HG03060 (cell line): ENCODE data around the gene ZNF430.
"Not testable (repeated sequence)": the region's sequence is repeated elsewhere in the genome, so short reads cannot be mapped to it uniquely, and the experiment has no call there.

Source experiments
- ATAC-seq: cut with Tn5 transposase; IDR thresholded peaks from one replicate; pipeline ENCODE4 v1.9.1; 2021; ENCODE audit warnings: low read depth, moderate number of reproducible peaks; ENCODE audit not compliant: unreplicated experiment

Gene ZNF430

DNA sequence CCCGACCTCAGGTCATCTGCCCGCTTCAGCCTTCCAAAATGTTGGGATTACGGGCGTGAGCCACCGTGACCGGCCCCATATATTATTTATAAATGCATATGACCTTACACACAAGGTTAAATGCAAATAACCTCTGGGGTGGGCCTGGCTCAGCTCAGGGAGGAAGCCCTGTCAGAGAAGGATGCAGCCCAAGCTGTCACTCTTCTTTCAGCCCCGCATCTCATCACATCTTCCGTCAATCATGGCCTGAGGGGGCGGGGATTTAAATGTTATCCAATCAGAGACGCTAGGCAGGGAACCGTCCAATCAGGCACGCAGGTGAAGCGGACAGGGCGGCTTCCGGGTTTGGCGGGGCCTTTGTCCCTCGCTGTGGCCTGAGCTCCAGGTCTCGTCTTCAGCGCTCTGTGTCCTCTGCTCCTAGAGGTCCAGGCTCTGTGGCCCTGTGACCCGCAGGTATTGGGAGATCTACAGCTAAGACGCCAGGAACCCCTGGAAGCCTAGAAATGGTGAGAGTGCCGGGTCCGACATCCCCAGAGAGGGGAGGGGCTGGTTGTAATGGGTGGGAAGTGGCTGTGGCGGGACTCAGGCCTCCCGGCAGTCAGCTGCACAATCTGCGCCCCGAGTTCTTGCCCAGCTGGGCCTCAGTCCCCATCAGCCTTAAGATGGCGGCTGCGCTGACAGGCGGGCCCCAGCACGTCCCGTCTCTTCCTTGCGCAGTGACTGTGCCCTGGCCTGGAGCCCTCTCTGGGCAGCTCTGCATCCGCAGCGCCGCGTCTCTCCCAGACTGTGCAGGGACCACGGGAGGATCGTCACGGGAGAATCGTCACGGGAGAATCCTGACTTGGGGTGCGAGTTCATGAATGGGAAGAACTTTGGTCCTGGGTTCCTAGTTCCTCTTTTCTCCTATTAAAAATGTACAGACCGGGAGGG, at the start of gene ZNF430:
Gene ZNF430, plus strand, starts transcription at position 360 of the 930 bp plus-strand sequence. Its CDS starts 144 bp downstream, at position 504.
- ATAC-seq: peak; percentile 92

GRCh38 chr19:20992788-20993187, 27.7 kb upstream of the ZNF430 start:
- ATAC-seq: not testable (repeated sequence)

DNA sequence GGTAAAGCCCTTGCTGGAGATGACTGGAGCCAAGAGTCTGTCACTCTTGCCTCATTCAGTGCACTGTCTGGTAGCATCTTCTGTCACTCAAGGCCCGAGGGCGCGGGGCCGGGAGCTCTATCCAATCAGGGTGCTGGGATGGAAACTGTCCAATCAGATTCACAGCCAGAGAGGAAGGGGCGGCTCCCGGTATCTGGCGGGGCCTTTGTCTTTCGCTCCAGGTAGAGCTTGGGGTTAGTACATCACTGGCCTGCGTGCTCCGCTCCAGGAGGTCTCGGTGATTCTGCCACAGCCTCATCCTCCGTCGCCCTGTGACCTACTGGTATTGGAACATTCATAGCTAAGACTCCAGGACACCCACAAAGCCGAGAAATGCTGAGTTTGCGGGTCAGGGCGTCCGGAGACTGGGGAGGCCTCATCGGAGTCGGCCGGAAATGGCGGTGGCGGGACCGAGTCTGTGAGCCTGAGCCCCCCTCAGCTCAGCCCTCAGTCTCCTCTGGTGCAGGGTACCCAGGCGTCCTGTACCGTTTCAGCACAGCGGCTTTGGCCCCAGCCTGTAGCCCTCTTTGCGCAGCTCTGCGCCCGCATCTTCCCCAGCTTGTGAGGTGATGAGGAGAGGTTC, 20.6 kb upstream of the ZNF430 start:
- ATAC-seq: peak; percentile 98

- not testable (repeated sequence) for ATAC-seq
Measured at GRCh38 chr19:21021238-21021637, 781 bp downstream of the ZNF430 start.

- ATAC-seq: no peak
Measured at GRCh38 chr19:21022996-21023395, 2.5 kb downstream of the ZNF430 start.

GRCh38 chr19:21023901-21024300, 3.4 kb downstream of the ZNF430 start:
- ATAC-seq: no peak

- no peak for ATAC-seq
Measured at GRCh38 chr19:21028969-21029268, 8.5 kb downstream of the ZNF430 start.

DNA sequence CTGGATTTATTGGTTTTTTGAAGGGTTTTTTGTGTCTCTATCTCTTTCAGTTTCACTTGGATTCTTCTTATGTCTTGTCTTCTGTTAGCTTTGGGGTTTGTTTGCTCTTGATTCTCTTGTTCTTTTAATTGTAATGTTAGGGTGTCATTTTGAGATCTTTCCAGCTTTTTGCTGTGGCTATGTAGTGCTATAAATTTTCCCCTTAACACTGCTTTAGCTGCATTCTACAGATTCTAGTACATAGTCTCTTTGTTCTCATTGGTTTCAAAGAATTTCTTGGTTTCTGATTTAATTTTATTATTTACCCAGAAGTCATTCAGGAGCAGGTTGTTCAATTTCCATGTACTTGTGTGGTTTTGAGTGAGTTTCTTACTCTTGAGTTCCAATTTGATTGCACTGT, 24.6 kb downstream of the ZNF430 start:
- ATAC-seq: no peak

- no peak for ATAC-seq
Measured at GRCh38 chr19:21046489-21046888, 26.0 kb downstream of the ZNF430 start.

DNA sequence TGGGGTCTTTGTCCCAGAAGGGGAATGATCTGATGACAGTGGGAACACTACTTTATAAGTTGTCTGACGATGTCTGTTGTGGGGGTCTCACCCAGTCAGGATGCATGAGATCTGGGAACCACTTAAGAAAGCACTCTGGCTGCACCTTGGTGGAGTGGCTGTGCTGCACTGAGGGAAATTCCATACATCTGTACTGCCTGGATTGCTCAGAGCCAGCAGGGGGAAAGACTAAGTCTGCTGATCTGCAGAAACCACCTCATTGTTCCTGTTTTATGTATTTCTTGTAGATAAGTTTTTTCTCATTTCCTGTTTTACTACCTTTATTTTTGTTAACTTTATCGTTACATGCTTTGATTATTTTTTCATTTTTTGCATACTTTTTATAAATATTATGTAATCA, 27.3 kb downstream of the ZNF430 start:
- ATAC-seq: no peak

GRCh38 chr19:21052902-21053301, 32.4 kb downstream of the ZNF430 start:
- no peak for ATAC-seq

DNA sequence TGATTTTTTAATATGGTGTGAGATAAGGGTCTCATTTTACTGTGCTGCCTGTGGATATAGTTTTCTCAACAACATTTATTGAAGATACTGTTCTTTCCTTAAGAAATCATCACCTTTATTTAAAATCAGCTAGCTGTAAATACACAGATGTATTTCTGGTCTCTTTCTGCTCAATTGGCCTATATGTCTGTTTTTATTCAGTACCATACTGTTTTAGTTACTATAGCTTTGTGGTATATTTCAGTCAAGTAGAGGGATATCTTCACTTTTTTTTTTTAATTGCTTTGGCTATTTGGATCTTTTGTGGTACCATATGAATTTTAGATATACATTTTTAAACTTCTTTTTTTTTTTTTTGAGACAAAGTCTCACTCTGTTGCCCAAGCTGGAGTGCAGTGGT, 44.9 kb downstream of the ZNF430 start:
- no peak for ATAC-seq

- ATAC-seq: peak; percentile 62
Measured at GRCh38 chr19:21082011-21082975, 61.8 kb downstream of the ZNF430 start, which contains the start of gene ZNF714. Gene ZNF714, plus strand, starts transcription at chr19:21082203. Its CDS starts 16,066 bp downstream, at chr19:21098269.

GRCh38 chr19:21084343-21084742, 63.9 kb downstream of the ZNF430 start:
- ATAC-seq: no peak

DNA sequence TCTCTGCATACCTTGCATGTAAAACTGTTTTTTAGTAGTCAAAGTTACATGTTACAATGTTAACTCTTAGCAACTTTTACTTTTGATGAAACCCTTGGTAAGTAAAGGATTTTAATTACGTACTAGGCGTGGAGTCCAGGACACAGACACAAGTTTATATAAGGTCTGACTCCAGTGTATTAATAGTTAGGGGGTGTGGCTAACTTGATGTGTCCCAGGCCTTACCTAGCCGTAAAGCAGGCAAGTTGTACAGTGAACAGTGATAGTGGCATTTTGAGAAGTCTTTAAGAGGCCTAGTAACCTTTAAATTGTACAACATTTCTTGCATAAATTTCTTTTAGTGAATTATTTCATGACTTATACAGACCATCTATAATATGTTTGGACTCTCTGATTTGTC, 67.4 kb downstream of the ZNF430 start:
- no peak for ATAC-seq

- ATAC-seq: no peak
Measured at GRCh38 chr19:21092109-21092508, 71.7 kb downstream of the ZNF430 start.

- ATAC-seq: no peak
Measured at GRCh38 chr19:21094347-21095025, 74.0 kb downstream of the ZNF430 start.

DNA sequence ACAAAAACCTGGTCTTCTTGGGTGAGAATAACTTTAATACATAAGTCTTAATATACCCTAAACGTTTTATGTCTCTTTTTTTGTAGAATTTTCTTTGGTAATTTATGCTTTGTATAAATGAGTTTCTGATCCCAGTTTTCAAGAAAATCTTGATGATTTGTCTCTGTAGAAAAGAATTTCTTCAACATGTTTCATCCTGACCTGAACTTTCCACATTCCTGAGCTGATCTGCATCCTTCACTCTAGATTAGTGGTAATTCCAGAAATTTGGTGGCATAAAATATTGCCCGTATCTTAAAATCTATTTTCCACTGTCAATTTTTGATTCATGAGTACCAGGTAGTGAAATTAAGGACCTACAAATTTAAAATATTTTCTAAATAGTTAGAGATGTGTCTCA, 77.8 kb downstream of the ZNF430 start:
- ATAC-seq: no peak

DNA sequence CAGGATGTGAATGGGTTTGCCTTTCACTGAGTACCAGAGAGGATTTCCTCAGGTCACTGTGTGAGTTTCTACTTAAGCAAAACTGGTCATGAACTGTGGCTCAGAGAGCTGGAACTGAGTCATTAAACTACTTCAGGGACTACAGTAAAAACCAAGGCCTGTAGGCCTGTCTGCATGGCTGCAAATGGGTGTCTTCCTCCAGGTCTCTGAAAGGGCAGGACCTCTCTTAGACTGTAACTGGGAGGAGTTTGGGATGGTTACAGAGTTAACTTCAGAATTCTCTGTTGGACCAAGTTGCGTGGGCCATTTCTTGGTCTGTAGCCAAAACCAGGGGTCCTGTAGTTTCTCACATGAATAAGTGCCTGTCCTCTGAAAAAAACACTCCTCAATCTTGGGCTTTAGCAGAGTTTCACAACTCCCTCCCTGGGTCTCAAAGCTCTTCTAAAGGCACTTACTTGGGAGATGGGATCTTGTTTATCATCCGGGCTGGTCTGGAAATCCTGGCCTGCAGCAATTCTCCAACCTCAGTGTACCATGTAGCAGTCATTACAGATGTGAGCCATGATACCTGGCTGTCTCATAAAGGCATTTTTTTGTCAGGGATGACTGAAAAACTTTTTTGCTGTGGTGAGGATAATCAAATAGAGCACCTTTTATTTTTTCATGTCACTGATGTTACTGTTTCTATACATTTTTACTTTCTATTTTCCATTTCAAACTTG, 81.2 kb downstream of the ZNF430 start:
- ATAC-seq: no peak

- ATAC-seq: no peak
Measured at GRCh38 chr19:21109116-21109515, 88.7 kb downstream of the ZNF430 start.
